GM21526 (cell line): ENCODE measurements around the gene DSCAML1.

Source experiments
- ATAC-seq: cut with Tn5 transposase; IDR thresholded peaks from one replicate; pipeline ENCODE4 v1.9.1; 2021; ENCODE audit warnings: moderate library complexity; ENCODE audit not compliant: unreplicated experiment, low FRiP score

Gene DSCAML1

DNA sequence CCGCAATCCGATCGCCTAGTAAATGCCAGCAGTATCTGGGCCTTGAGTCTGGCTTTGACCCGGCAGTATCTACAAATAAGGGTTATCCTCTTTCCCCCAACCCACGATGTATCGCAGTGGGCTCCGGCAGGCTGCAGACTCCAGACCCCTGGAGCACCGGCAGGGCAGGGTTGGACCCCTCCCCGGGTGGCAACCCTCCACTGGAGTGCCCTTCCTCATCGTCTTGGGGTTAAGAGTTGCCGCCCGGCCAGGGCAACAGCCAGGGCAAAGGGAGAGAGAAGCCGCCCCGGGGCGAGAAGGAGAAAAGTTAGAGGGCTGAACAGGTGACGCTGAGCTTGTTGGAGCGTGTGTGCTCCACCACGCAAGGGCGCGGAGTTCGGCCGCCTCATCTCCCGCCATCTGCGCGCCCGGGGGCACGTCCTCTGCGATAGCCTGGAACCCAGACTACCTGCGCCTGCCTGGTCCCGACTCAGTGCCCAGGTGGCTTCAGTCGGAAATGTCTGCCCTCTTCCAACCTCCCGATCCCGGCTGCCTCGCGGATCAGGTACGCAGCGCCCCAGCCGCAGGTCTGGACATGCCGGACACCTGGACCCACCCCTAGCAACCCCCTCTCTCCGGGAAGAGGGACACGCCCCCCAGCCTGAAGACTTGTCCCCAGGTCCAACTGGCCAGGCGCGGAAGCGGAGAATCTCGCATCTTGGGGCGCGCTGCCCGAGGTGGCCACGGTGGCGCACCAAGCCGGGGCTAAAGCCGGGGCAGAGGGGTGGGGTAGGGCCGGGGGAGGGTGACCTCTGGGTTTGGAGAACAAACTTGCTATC, 1.2 kb downstream of the DSCAML1 start:
- no peak for ATAC-seq

DNA sequence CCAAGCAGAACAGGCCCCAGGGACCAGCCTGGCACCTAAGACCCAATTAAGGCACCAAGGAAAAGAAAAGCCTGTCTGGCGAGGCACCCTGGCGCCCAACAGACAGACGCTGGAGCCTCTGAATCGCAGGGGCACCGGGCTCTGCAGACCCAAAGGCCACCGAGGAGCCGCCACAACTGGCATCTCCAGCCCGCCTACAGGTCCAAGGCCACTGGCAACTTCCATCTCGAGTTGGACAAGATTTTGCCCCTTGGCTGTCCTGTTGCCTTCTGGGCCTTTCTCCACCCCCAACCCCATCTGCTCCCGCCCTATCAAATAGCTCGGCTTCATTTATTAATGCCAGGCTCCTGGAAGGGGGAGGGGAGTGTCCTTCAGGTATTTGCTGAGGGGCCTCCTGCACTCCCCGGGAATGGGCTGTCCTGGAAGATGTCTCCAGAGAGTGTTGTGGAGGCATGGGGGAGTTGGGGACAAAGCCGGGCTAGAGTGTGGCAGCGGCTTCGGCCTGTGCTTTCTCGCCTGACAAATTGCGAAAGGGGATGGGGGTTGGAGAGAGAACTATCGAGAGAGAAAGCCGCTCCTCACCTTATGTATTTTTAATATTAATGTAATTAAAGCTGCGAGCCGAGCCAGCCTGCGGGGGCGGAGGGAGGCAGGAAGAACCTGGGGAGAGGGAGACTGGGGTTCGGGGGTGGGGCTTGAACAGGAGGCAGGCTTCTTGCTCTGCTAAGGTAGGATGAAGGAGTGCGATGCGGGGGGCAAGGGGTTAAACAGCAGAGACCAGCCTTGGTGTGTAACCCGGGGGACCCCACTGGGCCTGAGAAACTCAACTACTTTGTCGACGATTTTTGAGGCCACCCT, 2.0 kb downstream of the DSCAML1 start:
- no peak for ATAC-seq

DNA sequence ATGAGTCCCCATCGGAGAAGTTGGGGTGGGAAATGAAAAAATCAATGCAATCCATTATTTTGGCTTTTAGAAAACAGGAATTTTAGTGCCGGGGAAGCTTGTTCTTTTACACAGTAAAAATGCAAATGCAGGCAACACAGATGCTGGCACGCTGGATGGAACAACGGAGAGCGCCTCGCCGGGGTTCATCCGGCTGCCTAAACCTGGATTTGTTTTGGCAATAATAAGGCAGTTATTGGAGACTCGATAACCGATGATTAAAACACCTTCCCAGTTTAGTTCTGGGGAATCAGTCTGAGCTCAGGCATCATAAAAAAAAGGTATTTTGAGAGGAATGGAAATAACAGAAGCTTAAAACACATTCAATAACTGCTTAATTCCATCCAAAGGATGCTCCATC, 2.9 kb downstream of the DSCAML1 start:
- no peak for ATAC-seq

DNA sequence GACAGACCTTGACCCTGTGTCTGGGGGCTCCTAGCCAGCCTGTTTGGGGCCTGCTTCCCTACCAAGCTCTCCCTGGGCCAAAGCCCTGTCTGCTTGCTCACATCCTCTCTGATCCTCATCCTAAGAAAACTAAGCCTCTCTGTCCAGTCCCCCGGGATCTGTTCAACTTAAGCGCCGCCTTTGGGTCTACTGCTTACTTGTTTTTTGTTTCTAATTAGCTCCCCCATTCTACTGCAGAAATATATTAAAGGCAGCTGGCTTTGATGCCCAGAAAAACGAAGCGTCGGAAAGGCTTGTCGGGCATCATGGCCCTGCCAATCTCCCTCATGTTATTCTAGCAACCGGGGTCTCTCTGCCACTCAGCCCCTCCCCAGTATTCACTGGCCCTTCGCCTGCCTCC, 3.4 kb downstream of the DSCAML1 start:
- no peak for ATAC-seq

DNA sequence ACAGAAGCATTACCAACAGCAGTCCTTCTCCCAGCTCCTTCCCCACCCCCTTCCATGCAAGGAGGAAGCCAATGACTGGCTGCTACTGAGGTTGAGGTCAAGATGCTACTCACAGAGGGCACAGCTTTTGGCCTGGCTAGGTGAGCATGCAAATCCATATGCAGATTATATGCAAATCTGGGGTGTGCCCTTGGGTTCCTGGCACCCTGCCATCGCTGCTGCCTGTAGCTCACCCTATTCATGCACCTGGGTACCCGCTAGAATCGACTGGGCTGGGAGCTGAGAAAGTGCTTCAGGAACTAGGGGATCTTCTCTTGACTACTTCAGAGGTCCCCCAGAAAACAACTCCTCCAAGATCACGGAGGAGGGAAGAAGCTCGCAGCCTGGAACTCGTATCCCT, 4.0 kb downstream of the DSCAML1 start:
- ATAC-seq = no peak

DNA sequence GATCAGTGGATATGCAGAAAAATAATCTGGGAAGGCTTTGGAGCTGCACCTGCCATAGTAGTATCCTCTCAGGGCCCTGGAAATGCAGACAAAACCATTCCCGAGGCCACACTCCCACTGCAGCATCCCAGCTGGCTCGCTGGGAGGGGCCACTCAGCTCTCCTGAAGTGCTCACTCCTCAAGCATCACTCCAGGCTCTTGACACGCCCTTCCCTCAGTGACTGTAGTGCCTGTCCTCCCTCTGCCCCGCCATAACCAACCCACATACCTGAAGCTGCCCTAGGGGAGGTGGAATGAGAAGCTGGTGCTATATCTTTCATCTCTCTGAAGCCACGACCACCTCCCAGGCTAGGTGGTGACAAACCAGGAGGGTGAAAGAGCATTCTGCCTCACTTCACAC, 4.8 kb downstream of the DSCAML1 start:
- no peak for ATAC-seq

DNA sequence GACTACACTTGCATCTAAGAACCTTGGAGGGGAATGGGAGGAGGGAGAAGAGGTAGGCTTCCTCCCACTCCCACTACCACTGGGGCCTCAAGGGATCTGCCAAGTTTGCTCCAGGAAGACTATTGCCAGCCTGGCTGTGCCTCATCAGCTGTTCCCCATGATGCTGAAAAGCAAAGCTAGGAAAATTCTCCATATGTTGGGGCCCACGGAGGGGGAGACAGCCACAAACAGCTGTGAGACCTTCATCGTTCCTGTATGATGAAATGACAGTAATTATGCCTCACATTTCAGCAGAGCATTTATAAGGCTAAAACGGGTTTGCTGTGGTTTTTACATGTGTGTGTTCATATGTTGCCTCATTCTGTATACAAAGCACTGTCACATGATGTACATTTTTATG, 6.7 kb downstream of the DSCAML1 start:
- no peak for ATAC-seq

DNA sequence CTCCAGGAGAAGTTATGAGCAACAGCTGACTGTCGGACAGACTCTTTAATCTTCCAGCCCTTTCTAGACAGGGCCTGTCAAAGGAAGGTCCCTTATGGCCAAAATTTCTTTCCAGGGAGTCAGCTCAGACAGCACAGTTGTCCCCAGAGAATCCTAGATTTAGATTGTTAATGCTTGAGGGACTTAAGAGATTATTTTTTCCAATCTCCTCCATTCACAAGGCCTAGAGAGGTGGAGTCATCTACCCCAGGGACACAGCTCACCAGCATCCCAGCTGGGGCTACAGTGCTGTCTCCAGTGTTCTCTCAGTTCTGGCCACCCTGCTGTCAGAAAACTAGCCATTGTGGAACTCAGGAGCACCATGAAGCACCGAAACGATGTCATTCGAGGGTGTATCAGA, 7.8 kb downstream of the DSCAML1 start:
- no peak for ATAC-seq

DNA sequence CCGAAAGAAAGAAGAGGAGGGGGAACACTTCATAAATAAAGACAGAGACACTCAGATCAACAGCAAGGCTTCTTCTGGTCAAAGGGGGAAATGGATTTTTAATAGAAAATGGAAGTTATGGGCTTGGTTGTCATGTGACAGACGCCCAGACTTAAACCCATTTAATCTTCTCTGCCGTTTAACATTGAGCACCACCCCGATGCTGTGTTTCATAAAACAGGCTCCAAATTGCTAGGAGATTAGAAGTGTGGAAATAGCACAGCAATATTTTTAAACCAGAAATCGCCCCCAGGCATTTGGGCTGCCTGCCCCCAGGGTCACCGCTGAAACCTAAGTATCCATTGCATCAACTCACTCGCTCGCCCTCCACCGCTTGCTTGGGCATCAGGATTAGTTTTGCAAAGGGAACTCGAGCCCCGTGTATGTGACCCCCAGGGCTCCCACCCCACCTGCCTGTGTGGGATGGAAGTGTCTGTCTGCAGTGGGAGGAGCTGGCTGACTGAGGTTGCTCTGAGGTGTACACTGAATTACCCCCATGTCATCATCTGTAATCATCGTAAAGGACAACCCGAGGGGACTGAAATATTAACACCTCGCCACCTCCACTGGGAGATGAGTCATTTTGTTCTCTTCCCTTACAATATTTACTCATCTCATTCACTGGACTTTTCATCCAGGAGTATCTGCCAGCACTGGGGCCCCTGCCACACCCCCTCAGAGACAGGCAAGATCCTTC, 10.7 kb downstream of the DSCAML1 start:
- ATAC-seq = no peak

DNA sequence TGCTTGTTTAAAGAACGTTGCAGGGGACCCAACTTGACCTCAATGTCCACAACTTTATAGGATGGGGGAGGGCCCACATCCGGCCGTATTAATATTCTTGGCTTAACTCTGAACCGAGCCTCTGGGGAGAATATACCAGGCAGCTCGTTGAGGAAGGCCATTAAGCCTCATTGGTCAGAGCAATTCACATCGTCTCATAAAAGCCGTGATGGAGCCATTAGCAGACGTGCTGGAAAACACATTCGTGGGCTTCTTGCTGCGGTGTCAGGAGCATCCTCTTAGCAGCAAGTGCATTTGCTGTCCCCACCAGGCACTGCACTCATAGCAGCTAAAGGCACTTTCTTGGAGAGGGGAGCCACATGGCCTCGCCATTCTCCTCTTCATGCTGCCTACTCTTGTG, 14.9 kb downstream of the DSCAML1 start:
- no peak for ATAC-seq

DNA sequence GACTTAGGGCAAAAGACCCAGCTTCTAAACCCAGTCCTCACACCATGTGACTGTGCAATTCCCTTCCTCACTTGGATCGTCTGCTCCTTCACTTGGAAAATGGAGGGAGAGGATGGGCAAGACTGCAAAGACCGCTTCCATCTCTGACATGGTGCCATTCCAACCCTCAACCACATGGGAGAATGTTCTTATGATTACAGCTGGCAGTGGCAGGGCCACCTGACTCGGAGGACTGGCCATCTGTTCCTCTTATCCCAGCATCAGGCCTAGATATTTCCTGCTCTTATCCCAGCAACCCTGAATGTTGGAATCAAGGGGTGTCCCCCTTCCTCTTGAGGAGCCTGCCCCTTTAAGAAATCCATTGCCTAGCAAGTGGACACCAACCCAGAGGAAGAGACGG, 15.4 kb downstream of the DSCAML1 start:
- ATAC-seq = no peak

DNA sequence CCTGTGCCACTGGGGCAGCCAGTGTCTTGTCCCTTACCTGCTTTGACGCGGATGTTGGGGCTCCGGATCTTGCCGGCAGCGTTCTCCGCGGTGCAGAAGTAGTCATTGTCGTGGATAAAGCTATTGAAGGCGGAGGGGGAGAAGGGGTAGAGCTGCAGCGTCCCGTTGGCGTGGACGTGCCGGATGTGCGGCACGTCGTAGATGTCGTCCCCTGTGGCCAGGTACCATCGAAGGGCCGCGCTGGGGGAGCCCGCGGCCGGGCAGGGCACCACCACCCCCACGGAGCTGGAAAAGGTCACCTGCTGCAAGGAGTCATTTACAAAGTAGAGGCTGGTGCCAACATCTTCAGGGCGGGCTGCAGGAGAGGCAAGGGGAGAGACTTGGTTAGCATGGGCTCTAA, 16.6 kb downstream of the DSCAML1 start:
- no peak for ATAC-seq

DNA sequence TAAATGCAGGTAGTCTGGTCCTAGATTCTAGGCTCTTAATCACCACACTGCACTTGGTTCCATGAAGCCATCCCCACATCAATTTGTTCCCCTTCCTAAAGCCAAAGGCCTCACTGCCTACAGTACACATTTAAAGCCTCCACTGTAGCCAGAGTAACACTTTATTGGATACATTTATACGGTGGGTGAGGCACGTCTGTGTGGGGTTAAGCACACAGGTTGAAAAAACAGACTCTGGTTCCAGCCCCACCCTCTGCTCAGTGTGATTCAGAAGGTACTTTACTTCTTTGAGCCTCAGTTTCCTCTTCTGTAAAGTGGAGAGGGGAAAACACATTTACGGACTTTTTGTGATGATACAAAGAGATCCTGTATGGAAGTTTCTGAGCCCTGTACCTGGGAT, 22.5 kb downstream of the DSCAML1 start:
- ATAC-seq = no peak

DNA sequence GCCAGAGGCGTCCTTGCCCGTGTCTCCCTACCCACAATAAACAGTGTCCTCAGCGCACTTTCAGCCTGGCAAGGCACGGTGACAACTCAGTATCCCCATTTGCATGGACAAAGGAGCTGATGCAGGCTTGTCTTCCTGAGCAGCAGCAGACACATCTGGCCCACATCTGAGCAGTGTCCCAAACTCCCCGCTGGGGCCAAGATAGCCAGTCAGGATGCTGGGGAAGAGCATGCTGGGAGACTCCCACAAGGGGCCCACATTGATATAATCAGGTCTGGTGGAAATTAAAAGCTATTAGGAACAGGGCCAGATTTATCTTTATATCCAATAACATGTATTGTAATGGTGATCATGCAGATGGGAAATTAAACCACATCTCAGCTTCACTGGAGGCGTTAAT, 24.7 kb downstream of the DSCAML1 start:
- no peak for ATAC-seq

DNA sequence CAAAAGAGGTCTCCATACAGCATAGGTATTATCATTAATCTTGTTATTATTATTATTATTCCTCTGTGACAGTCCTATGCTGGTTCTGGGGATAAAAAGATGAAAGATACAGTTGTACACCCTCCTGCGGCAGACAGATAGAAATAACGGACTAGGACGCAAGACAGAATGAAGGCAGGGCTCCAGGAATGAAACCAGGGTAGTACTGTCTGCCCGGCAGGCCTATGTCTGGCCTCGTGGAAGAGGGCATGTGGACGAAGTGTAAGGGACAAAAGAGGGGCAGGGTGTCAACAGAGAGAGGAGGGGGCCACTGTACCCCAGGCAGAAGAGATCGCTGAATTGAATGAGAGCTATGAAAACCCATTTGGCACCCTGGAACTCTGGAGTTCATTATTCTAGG, 25.2 kb downstream of the DSCAML1 start:
- no peak for ATAC-seq

DNA sequence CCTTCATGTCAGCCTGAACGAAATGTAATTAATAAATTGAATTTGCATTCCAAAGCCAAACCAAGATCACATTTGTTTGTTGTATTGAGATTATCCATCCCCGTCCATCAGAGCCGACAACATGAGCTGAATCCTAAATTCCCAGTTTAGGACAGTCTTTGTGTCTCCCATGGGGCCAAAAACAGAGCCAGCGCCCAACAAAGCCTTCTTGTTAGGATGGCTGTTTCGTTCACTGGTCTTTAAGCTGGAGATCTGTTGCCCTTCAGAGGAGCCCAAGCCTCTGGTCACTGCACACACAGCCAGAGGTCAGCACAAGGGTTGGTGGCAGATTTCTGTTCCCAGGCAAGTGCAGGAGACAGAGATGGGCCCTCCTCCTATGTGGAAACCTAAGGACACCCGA, 25.8 kb downstream of the DSCAML1 start:
- ATAC-seq = no peak

DNA sequence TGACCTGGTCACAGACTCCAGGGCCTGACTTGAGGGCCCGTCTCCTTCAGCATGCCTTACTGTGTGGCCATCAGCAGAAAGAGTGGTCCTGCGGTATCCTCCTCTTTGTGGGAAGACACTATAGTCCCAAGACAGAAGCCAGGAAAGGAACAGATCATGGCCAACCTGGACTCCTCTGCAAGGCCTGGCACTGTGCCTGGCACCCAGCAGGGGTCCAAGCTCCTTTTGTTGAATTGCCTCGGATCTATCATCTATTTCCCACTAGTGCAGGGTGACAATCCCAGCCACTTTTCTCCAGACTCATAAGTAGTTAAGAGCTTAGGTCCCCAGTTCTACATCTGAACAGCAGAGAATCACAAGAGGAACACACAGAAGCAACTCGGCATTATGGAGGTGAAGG, 27.0 kb downstream of the DSCAML1 start:
- ATAC-seq = no peak

DNA sequence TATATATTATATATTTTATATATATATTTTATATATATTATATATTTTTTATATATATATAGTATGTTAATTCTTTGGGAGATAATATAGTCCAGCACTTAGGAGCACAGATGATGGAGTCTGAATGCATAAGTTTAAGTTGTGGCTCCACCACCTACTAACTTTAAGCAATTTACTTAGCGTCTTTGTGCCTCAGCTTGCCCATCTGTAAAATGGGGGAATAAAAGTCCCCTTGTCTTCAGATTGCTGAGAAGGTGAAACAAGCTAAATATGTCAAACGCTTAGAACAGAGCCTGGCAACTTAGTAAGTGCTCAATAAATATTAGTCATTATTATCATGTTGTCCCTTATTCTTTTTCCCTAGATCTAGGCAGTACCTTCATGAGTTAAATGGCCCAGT, 27.5 kb downstream of the DSCAML1 start:
- ATAC-seq = no peak

DNA sequence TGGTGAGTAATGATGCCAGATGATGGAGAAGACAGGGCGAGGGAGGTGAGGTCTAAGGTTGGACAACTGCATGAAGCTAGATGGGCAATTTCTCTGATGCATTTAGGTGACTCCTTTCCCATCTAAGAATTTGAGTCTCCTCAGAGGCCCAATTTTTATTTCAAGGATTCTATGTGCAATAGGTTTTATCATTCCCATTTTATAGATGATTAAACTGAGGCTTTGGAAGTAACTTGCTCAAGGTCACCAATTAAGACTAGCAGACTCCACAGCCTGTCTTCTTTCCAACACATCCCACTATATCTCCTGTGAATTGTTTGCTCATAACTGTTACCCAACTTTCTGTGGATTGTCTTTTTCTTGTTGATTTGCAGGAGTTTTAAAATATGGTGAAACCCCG, 28.5 kb downstream of the DSCAML1 start:
- ATAC-seq = no peak

DNA sequence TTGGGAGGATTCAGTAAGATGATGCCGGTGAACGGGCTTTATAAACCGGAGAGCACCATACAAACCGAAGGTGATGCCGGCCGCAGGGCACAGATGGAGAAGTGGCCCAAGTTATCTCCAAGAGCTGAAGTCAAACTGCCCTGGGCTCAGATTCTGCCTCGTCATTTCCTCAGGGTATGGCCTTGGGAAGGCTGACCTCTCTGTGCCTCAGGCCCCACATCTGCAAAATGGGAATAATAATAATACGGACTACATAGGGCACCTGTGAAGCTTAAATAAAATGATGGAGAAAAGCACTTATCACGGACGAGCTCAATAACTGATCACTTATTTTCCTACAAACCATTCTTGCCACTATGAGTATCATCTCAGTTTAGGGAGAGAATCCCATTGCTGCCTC, 29.9 kb downstream of the DSCAML1 start:
- ATAC-seq = no peak

DNA sequence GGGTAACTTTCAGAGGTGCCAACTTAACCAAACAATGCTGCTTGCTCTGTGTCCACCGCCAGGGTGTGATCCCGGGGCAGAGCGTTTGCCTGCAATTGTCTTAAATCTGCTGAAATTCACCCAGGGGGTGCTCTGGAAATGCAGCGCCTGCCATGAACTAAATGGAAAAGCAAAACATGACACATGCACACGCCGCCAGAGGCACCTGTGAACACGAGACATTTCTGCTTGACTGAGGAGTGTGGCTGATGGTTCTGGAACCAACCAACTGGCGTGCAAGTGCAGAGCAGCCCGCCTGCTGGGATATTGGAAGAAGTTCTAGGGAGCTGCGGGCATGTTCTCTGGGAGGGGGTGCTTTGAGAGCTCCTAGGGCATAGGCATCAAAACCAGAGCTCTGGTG, 30.4 kb downstream of the DSCAML1 start:
- no peak for ATAC-seq
